ENCODE measurements around the gene CISD3.

DNA sequence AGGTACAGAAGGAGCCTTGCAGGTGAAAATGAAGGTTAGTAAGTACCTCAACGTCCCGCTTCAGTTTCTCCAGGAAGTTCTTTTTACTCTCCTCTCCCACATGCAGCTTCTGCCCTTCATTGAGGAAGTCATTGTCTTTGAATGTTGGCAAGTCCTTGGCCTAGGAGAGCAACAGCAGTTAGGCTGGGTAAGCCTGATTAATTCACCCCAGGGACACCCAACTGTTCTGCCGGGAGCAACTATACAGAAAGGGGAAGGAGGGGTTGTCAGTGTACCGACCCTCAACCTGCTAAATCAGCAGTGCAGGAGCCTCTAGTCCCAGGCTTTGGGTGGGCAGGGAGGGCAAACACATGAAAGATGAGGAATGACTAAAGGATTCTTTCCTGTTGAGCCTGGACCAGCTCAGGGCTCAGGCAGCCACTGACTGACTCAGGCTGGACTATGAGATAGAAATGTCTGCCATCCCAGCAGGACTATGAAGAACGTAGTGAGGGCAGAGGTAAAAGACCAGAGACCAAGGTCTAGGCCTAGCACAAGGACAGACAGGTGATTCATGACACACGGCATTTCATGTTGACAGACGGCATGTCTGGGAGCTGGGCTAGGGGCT is 47.6 kb downstream of the CISD3 start:
- no peak for TF ChIP-seq ATF7 (IDR thresholded peaks at IDR 0.05; ENCODE audit: low read depth)
- TF ChIP-seq, protein P1, sequence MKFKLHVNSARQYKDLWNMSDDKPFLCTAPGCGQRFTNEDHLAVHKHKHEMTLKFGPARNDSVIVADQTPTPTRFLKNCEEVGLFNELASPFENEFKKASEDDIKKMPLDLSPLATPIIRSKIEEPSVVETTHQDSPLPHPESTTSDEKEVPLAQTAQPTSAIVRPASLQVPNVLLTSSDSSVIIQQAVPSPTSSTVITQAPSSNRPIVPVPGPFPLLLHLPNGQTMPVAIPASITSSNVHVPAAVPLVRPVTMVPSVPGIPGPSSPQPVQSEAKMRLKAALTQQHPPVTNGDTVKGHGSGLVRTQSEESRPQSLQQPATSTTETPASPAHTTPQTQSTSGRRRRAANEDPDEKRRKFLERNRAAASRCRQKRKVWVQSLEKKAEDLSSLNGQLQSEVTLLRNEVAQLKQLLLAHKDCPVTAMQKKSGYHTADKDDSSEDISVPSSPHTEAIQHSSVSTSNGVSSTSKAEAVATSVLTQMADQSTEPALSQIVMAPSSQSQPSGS (IDR thresholded peaks at IDR 0.05; ENCODE audit: low read length) = no peak
- no peak for TF ChIP-seq POLR2A (IDR thresholded peaks at IDR 0.05; ENCODE audit: low read depth, low read length)
- TF ChIP-seq, protein P2, sequence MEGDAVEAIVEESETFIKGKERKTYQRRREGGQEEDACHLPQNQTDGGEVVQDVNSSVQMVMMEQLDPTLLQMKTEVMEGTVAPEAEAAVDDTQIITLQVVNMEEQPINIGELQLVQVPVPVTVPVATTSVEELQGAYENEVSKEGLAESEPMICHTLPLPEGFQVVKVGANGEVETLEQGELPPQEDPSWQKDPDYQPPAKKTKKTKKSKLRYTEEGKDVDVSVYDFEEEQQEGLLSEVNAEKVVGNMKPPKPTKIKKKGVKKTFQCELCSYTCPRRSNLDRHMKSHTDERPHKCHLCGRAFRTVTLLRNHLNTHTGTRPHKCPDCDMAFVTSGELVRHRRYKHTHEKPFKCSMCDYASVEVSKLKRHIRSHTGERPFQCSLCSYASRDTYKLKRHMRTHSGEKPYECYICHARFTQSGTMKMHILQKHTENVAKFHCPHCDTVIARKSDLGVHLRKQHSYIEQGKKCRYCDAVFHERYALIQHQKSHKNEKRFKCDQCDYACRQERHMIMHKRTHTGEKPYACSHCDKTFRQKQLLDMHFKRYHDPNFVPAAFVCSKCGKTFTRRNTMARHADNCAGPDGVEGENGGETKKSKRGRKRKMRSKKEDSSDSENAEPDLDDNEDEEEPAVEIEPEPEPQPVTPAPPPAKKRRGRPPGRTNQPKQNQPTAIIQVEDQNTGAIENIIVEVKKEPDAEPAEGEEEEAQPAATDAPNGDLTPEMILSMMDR (IDR thresholded peaks at IDR 0.05 in 2 of 3, conservative IDR thresholded peaks at IDR 0.05 in 1 of 3; ENCODE audit: control insufficient read depth in 2 of 3, extremely low read depth in 1 of 3, insufficient read depth in 1 of 3, low read depth in 3 of 3, low read length in 3 of 3) = no peak
- TF ChIP-seq EP300 (IDR thresholded peaks at IDR 0.05; ENCODE audit: borderline replicate concordance in 1 of 2, control insufficient read depth in 1 of 2, low read depth in 2 of 2, low read length in 2 of 2) = no peak
- no peak for TF ChIP-seq EGR1 (IDR thresholded peaks at IDR 0.05; ENCODE audit: borderline replicate concordance in 1 of 2, low read depth in 2 of 2, low read length in 2 of 2)

All from GM12878 (cell line).